ENCODE data around the gene KRTAP24-1.

The KRTAP24-1 gene

DNA sequence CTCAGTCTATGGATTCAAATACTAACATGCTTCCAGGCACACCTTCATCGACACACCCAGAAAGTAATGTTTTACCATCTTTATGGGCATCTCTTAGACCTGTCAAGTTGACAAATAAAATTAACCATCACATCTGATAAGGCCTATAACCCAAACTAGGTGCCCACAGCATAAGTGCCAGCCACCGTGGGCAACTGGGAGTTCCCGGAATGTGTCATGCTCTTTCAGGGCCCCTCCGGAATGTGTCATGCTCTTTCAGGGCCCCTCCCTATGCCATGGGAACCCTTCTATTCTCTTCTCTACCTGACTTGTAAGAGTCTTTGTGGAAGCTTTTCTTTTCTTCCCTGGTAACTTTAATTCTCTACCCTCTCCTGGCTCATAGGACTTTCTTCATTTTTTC, 26.6 kb downstream of the KRTAP24-1 start:
- DNase-seq (ENCODE audit: extremely low read depth, low read depth) = no peak
- no peak overlapping the region for H3K4me3 ChIP-seq (replicated peaks; ENCODE audit: low read depth, low read length)
- TF ChIP-seq, protein P1, sequence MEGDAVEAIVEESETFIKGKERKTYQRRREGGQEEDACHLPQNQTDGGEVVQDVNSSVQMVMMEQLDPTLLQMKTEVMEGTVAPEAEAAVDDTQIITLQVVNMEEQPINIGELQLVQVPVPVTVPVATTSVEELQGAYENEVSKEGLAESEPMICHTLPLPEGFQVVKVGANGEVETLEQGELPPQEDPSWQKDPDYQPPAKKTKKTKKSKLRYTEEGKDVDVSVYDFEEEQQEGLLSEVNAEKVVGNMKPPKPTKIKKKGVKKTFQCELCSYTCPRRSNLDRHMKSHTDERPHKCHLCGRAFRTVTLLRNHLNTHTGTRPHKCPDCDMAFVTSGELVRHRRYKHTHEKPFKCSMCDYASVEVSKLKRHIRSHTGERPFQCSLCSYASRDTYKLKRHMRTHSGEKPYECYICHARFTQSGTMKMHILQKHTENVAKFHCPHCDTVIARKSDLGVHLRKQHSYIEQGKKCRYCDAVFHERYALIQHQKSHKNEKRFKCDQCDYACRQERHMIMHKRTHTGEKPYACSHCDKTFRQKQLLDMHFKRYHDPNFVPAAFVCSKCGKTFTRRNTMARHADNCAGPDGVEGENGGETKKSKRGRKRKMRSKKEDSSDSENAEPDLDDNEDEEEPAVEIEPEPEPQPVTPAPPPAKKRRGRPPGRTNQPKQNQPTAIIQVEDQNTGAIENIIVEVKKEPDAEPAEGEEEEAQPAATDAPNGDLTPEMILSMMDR (IDR thresholded peaks at IDR 0.05; ENCODE audit: low read depth, low read length, missing control alignments) = no peak

DNA sequence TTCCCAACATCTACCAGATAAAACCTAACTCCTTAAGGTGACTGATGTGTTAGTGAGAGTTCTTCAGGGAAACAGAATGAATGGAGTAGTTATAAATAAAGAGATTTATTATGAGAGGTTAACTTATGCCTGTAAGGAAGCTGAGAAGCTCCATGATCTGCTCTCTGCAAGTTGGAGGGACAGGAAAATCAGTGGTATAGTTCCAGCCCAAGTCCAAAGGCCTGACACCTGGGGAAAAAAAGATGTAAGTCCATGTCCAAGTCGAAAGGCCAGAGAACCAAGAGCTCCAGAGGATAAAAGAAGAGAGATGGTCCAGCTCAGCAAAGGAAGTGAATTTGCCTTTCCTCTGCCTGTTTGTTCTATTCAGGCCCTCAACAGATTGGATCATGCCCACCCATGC, 27.1 kb downstream of the KRTAP24-1 start:
- H3K4me3 ChIP-seq (replicated peaks; ENCODE audit: low read depth, low read length) = no peak overlapping the region
- TF ChIP-seq, protein P1 (IDR thresholded peaks at IDR 0.05; ENCODE audit: low read depth, low read length, missing control alignments) = no peak

DNA sequence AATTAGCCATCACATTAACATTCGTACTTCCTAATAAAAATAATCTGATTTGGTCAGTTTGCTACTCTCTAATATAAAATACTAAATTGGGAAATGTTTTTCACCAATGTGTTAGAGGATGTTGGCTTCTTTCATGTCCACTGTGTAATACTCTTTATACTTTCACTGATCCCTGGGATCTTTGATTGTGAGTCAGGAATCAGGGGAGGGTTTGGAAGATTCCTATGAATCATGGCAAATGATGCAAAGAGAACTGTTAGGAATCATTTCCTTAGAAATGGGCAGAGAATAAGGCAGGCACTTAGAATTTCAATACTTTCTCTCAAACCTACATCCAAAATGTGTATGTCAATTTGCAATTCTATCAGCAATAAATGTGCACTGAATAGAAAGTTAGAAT, 31.0 kb downstream of the KRTAP24-1 start:
- no peak overlapping the region for H3K4me3 ChIP-seq (replicated peaks; ENCODE audit: low read depth, low read length)
- DNase-seq (ENCODE audit: extremely low read depth, low read depth) = no peak
- TF ChIP-seq, protein P1 (IDR thresholded peaks at IDR 0.05; ENCODE audit: low read depth, low read length, missing control alignments) = no peak

More for the DNA sequence above, 27.1 kb downstream of the KRTAP24-1 start:
- no peak for DNase-seq (ENCODE audit: extremely low read depth, low read depth)

DNA sequence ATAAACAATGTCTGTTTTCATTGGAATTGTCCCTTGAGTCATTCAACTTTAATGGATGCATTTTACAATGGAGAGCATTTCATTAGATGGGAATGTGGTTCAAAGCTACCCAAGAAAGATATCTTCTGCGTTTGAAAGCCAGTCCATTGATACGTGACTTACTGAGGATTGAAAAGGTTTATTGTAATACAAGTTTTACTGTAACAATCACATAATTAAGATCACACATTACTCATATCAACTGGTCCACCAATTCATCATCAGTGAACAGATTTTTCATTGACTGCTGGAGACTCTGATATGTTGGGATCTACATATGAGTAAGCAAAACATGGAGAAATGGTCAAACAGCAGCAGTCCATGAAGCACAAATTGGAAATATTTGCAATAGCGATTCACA, 32.8 kb downstream of the KRTAP24-1 start:
- no peak overlapping the region for H3K4me3 ChIP-seq (replicated peaks; ENCODE audit: low read depth, low read length)
- no peak for DNase-seq (ENCODE audit: extremely low read depth, low read depth)
- TF ChIP-seq, protein P1 (IDR thresholded peaks at IDR 0.05; ENCODE audit: low read depth, low read length, missing control alignments) = no peak

DNA sequence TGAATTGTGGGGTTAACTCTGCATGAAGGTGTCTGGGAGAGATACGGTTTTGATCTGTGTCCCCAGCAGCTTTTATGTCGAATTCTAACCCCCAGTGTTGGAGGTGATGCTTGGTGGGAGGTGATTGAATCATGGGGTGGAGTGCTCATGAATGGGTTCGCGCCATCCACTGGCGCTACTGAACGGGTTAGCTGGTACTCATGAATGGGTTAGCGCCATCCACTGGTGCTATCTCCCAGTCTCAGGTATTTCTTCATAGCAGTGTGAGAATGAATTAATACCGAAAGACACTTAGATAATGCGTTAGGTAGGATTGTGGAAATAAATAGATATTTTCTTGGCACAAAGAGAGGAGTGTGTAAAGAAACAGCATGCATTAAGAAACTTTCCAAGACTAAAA, 33.9 kb downstream of the KRTAP24-1 start:
- H3K4me3 ChIP-seq (replicated peaks; ENCODE audit: low read depth, low read length) = no peak overlapping the region
- TF ChIP-seq, protein P1 (IDR thresholded peaks at IDR 0.05; ENCODE audit: low read depth, low read length, missing control alignments) = no peak
- DNase-seq (ENCODE audit: extremely low read depth, low read depth) = no peak

DNA sequence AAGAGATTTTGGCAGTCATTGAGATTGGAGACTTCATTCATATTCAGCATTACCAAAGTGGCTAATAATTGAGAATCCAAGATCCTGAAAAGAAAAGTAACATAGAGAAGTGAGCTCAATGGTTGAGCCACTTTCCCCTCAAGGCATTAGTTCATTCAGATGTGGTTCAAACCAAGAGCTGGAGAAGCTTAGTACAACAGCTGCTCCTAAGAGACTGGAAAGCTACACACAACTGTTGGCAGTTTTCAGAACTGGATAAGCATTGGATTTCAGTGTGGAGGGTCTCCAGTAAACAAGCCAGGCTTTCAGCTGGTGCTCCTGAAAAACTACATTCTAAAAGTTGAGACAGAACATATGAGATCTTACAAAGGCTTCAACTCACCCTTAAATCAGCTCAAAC, 37.7 kb downstream of the KRTAP24-1 start:
- TF ChIP-seq, protein P1 (IDR thresholded peaks at IDR 0.05; ENCODE audit: low read depth, low read length, missing control alignments) = no peak
- H3K4me3 ChIP-seq (replicated peaks; ENCODE audit: low read depth, low read length) = no peak overlapping the region
- no peak for DNase-seq (ENCODE audit: extremely low read depth, low read depth)

DNA sequence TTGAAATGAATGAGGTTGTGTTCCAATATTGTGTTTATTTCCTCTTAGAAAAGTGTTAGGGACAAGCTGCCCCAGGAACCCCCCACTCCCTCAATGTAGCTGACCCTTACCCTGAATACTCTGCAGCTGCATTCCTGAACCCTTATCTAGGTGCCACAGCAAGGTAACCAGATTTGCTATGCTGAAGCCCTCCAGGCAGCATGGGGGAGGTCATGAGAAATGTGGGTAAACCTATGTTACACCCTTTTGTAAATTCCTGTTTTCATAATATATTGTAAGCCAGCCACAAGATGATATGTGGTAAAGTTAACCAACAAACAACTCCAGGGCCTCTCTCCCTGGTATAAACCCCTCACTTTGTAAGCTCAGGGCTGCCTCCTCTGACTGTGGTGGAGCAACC, 39.1 kb downstream of the KRTAP24-1 start:
- no peak overlapping the region for H3K4me3 ChIP-seq (replicated peaks; ENCODE audit: low read depth, low read length)
- no peak for DNase-seq (ENCODE audit: extremely low read depth, low read depth)
- TF ChIP-seq, protein P1 (IDR thresholded peaks at IDR 0.05; ENCODE audit: low read depth, low read length, missing control alignments) = no peak

Data from HFF-Myc (cell line).